OCI-LY1 (cell line): ENCODE data around the gene CPA5.

Source experiments
- EZH2 ChIP-seq: fragments of 200-600 bp; sonication (generic), shearing (Covaris generic); IDR thresholded peaks from 2 replicates; pipeline ENCODE4 v1.8.0; 2017; ENCODE audit warnings: borderline replicate concordance, mixed run types, mild to moderate bottlenecking, antibody characterized with exemption, low read length, moderate library complexity, mixed read lengths
- TF ChIP-seq, protein P1 (sequence below): fragments of 200-600 bp; sonication (generic), shearing (Covaris generic); IDR thresholded peaks from 2 replicates; pipeline ENCODE4 v1.5.1; 2017; ENCODE audit warnings: mild to moderate bottlenecking, antibody characterized with exemption, low read length, moderate library complexity, mixed read lengths

DNA sequence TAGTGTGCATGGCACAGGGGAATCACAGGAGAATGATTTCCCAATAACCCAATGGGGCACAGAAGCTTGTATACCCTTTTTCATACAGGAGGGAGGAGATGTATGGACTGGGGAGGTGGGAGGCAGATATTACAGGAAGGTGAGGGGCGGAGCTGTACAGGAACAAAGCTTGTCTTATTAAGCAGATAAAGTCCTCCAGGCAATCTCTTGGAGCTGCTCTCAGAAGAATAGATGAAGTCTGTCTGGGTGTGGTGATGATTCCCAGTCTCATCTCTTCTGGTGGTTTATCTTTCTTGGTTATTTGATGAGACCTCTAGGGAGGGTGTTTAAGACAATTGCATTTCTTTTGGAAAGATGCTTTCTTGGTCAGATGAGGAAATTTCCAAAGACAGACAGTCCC is 25.1 kb upstream of the CPA5 start:
- TF ChIP-seq, protein P1, sequence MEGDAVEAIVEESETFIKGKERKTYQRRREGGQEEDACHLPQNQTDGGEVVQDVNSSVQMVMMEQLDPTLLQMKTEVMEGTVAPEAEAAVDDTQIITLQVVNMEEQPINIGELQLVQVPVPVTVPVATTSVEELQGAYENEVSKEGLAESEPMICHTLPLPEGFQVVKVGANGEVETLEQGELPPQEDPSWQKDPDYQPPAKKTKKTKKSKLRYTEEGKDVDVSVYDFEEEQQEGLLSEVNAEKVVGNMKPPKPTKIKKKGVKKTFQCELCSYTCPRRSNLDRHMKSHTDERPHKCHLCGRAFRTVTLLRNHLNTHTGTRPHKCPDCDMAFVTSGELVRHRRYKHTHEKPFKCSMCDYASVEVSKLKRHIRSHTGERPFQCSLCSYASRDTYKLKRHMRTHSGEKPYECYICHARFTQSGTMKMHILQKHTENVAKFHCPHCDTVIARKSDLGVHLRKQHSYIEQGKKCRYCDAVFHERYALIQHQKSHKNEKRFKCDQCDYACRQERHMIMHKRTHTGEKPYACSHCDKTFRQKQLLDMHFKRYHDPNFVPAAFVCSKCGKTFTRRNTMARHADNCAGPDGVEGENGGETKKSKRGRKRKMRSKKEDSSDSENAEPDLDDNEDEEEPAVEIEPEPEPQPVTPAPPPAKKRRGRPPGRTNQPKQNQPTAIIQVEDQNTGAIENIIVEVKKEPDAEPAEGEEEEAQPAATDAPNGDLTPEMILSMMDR = no peak
- no peak for TF ChIP-seq EZH2
